ENCODE results near the gene PRM1. TPM values are rescaled to one million over a fixed set of nuclear protein-coding genes. Genes with fewer than 3 reads are reported as not detected.
A peak's percentile ranks its signal among the peaks of the same experiment; 100 is the strongest.

Gene PRM1
- polyA plus RNA-seq, 2 of the 4 experiments (the other 2 are of a cell fraction) = not detected

GRCh38 chr16:11256661-11257130, 24.4 kb downstream of the PRM1 start:
- Histone ChIP-seq H3K9me3 (no peaks in the 10 kb centered on the region), H3K27ac (peak overlapping the region; percentile 94 to 95), H3K4me1 (0 out of 3 replicates have a peak, but pooled peaks cover 5% of the 10 kb centered on the region), H3K4me2 (peak overlapping the region; percentile 100), H3K4me3 (peak overlapping the region; percentile 81)
- ChIA-PET CTCF (interaction anchor here (0.7 to 12.3 kb wide), 54 partner anchors 10 to 326 kb away, joined by 3 to 364 read pairs (median 6); partner anchors contain the start of genes CLEC16A, PRM3, RMI2 and TNP2), POLR2A (interaction anchor here (0.6 to 2.7 kb wide), 49 partner anchors 7 to 764 kb away, joined by 3 to 30 read pairs (median 4); partner anchors contain the start of genes CLEC16A, DEXI, PRM3 and TNP2)
- ATAC-seq (peak; percentile 37 to 67), DNase-seq (ENCODE audit: low read depth in 1 of 2, low spot score in 1 of 2) (peak; percentile 38 to 48), FAIRE-seq (no peak)
- TF ChIP-seq RARB (CRISPR knock-in tag; IDR thresholded peaks at IDR 0.05) (no peak), HDAC2 (IDR thresholded peaks at IDR 0.05) (0 out of 2 replicates have a peak, but pooled peaks have one; percentile 44)
- TF ChIP-seq, protein P1, sequence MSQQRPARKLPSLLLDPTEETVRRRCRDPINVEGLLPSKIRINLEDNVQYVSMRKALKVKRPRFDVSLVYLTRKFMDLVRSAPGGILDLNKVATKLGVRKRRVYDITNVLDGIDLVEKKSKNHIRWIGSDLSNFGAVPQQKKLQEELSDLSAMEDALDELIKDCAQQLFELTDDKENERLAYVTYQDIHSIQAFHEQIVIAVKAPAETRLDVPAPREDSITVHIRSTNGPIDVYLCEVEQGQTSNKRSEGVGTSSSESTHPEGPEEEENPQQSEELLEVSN (IDR thresholded peaks at IDR 0.05; ENCODE audit: borderline replicate concordance, low read depth) = 0 out of 2 replicates have a peak, but pooled peaks have one; percentile 24
- 2% methylated on average over 7 of the region's 32 CpGs for WGBS (ENCODE audit: missing lambda C conversion rate)

DNA sequence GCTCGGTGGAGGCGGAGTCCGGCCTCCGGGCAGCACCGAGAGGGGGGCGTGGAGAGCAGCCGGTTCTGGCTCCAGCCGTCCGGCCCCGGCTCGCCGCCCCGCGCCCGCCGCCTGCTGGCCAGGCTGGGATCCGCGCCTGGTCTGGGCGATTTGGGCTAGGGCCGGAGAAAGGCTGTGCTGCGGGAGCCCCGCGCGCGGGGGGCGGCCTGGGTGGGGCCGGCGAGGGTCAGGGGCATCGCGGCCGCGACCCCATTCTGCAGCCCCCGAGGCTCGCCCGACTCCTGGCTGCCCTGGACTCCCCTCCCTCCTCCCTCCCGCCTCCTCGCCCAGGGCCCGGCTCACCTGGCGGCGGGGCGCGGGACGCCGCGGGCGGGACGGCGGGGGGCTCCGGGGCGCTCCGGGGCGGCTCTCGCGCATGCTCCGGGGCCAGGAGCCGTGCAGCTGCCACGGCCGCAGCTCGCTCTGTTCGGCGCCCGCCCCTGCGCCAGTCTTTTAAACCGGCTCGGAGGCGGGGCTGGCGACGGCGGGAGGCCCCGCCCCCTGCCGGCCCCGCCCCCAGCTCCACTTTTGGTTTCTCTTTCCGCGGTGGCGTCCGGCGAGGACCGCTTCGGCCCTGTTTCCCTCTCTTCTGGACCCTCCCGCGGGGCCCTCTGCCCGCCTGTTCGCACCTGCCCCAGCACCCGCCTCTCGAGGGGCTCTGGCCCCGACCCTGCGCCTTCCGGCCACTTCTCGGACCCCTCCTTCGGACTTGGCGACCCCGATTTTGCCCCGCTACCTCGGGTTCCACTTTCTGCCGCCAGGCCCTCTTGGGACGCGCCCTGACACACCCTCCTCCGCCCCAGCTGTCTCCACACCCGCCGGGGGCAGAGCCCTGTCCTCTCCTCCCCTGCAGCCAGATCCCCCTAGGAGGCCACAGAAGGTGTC, 25.1 kb downstream of the PRM1 start, which contains the start of gene SOCS1:
SOCS1 (minus strand) TSS at position 468 of the 924 bp plus-strand sequence. CDS start 726 bp downstream, outside the sequence.
- peak within 1 kb of the TSS; percentile 100 for H3K4me2 ChIP-seq
- ATAC-seq (peak; percentile 67 to 75), FAIRE-seq (no peak), DNase-seq (ENCODE audit: low read depth in 1 of 2, low spot score in 1 of 2) (peak; percentile 81 to 83)
- POLR2A ChIA-PET = interaction anchor here (0.6 to 2.7 kb wide), 64 partner anchors 8 to 764 kb away, joined by 3 to 30 read pairs (median 4); partner anchors contain the start of genes CLEC16A, DEXI, PRM3 and RMI2
- H3K9me3 ChIP-seq = no peaks in the 10 kb centered on the region
- peak within 1 kb of the TSS; percentile 81 for H3K4me3 ChIP-seq
- CTCF ChIA-PET = interaction anchor here (0.7 to 12.3 kb wide), 69 partner anchors 7 to 327 kb away, joined by 3 to 364 read pairs (median 5); partner anchors contain the start of genes CLEC16A, PRM3, RMI2 and TNP2
- H3K4me1 ChIP-seq = 0 out of 3 replicates have a peak, but pooled peaks cover 5% of the 10 kb centered on the region
- 2% methylated on average over 16 of the region's 100 CpGs for WGBS (ENCODE audit: missing lambda C conversion rate)
- peak within 1 kb of the TSS; percentile 94 to 95 for H3K27ac ChIP-seq
- TF ChIP-seq MAZ (IDR thresholded peaks at IDR 0.05; ENCODE audit: borderline replicate concordance, low read depth, low read length) (no peak), MAFK (IDR thresholded peaks at IDR 0.05; ENCODE audit: partially characterized antibody) (no peak), MAX (IDR thresholded peaks at IDR 0.05) (no peak), BHLHE40 (IDR thresholded peaks at IDR 0.05; ENCODE audit: low read depth, low read length) (no peak), HDAC2 (IDR thresholded peaks at IDR 0.05) (no peak), KDM1A (IDR thresholded peaks at IDR 0.05; ENCODE audit: low read depth) (no peak), NFE2L2 (conservative IDR thresholded peaks at IDR 0.05; ENCODE audit: low read length) (no peak), RAD21 (conservative IDR thresholded peaks at IDR 0.05 in 1 of 2, IDR thresholded peaks at IDR 0.05 in 1 of 2) (peak; percentile 55 to 79), CHD4 (IDR thresholded peaks at IDR 0.05; ENCODE audit: borderline replicate concordance) (no peak), ZNF302 (CRISPR knock-in tag; IDR thresholded peaks at IDR 0.05) (no peak), GATA3 (IDR thresholded peaks at IDR 0.05; ENCODE audit: borderline replicate concordance) (no peak), EHF (CRISPR knock-in tag; IDR thresholded peaks at IDR 0.05) (no peak), SREBF2 (IDR thresholded peaks at IDR 0.05) (no peak), EP300 (IDR thresholded peaks at IDR 0.05) (no peak), TFCP2L1 (CRISPR knock-in tag; IDR thresholded peaks at IDR 0.05) (no peak), HEYL (CRISPR knock-in tag; IDR thresholded peaks at IDR 0.05) (no peak), KDM5A (IDR thresholded peaks at IDR 0.05) (no peak), JUNB (IDR thresholded peaks at IDR 0.05) (no peak), TP53 (CRISPR knock-in tag; IDR thresholded peaks at IDR 0.05) (no peak), EHMT2 (IDR thresholded peaks at IDR 0.05; ENCODE audit: low read depth) (no peak), ZFP36 (IDR thresholded peaks at IDR 0.05; ENCODE audit: borderline replicate concordance, partially characterized antibody) (no peak), JUN (IDR thresholded peaks at IDR 0.05) (peak; percentile 75 to 93)
- TF ChIP-seq, protein P1 (IDR thresholded peaks at IDR 0.05; ENCODE audit: borderline replicate concordance, low read depth) = peak; percentile 66; the same call in 1 of the 2 replicates
- TF ChIP-seq, protein P2, sequence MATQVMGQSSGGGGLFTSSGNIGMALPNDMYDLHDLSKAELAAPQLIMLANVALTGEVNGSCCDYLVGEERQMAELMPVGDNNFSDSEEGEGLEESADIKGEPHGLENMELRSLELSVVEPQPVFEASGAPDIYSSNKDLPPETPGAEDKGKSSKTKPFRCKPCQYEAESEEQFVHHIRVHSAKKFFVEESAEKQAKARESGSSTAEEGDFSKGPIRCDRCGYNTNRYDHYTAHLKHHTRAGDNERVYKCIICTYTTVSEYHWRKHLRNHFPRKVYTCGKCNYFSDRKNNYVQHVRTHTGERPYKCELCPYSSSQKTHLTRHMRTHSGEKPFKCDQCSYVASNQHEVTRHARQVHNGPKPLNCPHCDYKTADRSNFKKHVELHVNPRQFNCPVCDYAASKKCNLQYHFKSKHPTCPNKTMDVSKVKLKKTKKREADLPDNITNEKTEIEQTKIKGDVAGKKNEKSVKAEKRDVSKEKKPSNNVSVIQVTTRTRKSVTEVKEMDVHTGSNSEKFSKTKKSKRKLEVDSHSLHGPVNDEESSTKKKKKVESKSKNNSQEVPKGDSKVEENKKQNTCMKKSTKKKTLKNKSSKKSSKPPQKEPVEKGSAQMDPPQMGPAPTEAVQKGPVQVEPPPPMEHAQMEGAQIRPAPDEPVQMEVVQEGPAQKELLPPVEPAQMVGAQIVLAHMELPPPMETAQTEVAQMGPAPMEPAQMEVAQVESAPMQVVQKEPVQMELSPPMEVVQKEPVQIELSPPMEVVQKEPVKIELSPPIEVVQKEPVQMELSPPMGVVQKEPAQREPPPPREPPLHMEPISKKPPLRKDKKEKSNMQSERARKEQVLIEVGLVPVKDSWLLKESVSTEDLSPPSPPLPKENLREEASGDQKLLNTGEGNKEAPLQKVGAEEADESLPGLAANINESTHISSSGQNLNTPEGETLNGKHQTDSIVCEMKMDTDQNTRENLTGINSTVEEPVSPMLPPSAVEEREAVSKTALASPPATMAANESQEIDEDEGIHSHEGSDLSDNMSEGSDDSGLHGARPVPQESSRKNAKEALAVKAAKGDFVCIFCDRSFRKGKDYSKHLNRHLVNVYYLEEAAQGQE (IDR thresholded peaks at IDR 0.05) = no peak
- TF ChIP-seq, protein P3, sequence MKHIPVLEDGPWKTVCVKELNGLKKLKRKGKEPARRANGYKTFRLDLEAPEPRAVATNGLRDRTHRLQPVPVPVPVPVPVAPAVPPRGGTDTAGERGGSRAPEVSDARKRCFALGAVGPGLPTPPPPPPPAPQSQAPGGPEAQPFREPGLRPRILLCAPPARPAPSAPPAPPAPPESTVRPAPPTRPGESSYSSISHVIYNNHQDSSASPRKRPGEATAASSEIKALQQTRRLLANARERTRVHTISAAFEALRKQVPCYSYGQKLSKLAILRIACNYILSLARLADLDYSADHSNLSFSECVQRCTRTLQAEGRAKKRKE (CRISPR knock-in tag; IDR thresholded peaks at IDR 0.05; ENCODE audit: low read depth) = no peak
- TF ChIP-seq, protein P4, sequence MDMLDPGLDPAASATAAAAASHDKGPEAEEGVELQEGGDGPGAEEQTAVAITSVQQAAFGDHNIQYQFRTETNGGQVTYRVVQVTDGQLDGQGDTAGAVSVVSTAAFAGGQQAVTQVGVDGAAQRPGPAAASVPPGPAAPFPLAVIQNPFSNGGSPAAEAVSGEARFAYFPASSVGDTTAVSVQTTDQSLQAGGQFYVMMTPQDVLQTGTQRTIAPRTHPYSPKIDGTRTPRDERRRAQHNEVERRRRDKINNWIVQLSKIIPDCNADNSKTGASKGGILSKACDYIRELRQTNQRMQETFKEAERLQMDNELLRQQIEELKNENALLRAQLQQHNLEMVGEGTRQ (IDR thresholded peaks at IDR 0.05) = no peak
